Uterus (tissue), 4 donors: ENCODE results near the gene COL23A1. TPM values are rescaled to one million over a fixed set of nuclear protein-coding genes. Genes with fewer than 3 reads are reported as not detected.

ENCODE experiments used
- DNase-seq, 2 donors: peaks; one replicate each; pipeline ENCODE4 v3.0.0-alpha.2; 2019 to 2020
- H3K27ac ChIP-seq, 2 donors: fragments of 200-600 bp; sonication (generic); 1 replicate in 1 of 2; 2 replicates in 1 of 2; pipeline ENCODE4 v1.5.1; 2016 to 2018
- H3K27me3 ChIP-seq, 2 donors: fragments of 200-600 bp; sonication (generic); one replicate each; pipeline ENCODE4 v1.5.1; 2018 to 2019; ENCODE audit warnings: control low read depth in 1 of 2
- H3K36me3 ChIP-seq, 2 donors: fragments of 200-600 bp; sonication (generic); one replicate each; pipeline ENCODE4 v1.5.1; 2019; ENCODE audit warnings: control low read depth in 1 of 2
- H3K4me1 ChIP-seq, 2 donors: fragments of 200-600 bp; sonication (generic); one replicate each; pipeline ENCODE4 v1.5.1; 2018 to 2019; ENCODE audit warnings: control low read depth in 1 of 2
- H3K4me3 ChIP-seq, 2 donors: fragments of 200-600 bp; sonication (generic); 1 replicate in 1 of 2; 2 replicates in 1 of 2; pipeline ENCODE4 v1.5.1; 2018 to 2019; ENCODE audit warnings: mild to moderate bottlenecking in 1 of 2
- H3K9me3 ChIP-seq, 2 donors: fragments of 200-600 bp; sonication (generic); one replicate each; pipeline ENCODE4 v1.5.1; 2019; ENCODE audit warnings: control low read depth in 1 of 2
- CTCF ChIP-seq, 4 experiments: fragments of 200-600 bp in 2 of 4; fragments of 450-650 bp in 2 of 4; sonication (generic) in 2 of 4; IDR thresholded peaks; one replicate each; pipeline ENCODE4 v1.5.1; 2016 to 2019; ENCODE audit warnings: antibody characterized with exemption in 4 of 4, mild to moderate bottlenecking in 2 of 4, moderate library complexity in 1 of 4
- POLR2A ChIP-seq, 2 donors: fragments of 450-650 bp; IDR thresholded peaks; one replicate each; pipeline ENCODE4 v1.6.1; 2016; ENCODE audit warnings: antibody characterized with exemption in 2 of 2, mild to moderate bottlenecking in 1 of 2, moderate library complexity in 1 of 2
- intact Hi-C: fragments of 100-400 bp; cut with DNase I; formaldehyde crosslinking; loops from one replicate; pipeline ENCODE4 v1.15.1; 2023; ENCODE audit warnings: low total_unique reads
- total RNA-seq, 4 donors: library from RNA; depleted of rRNA in 3 of 4; stranded (reverse); fragments of >200 nt in 3 of 4; gene quantifications; one replicate each; pipeline versions ENCODE4 v1.1.0 to v1.2.4, GENCODE V29; 2014 to 2023
- donor health status: DM: yes; HTN: yes; CAD: no.

COL23A1 gene
- total RNA-seq, 4 donors from 2014 or later, result 0.85 to 7.6 (median 2.0) TPM; not detected in 1

- Histone ChIP-seq H3K4me1 (no peaks in the 10 kb centered on the region), H3K27me3 (no peaks in the 10 kb centered on the region), H3K4me3 (no peak overlapping the region), H3K36me3 (no peaks in the 10 kb centered on the region), H3K27ac (no peak overlapping the region), H3K9me3 (no peaks in the 10 kb centered on the region)
- no peak for DNase-seq
- TF ChIP-seq POLR2A (IDR thresholded peaks at IDR 0.05), result no peak
- no peak for TF ChIP-seq CTCF (IDR thresholded peaks at IDR 0.05)
- intact Hi-C loops, result no loop called here
These were observed 239.6 kb downstream of the COL23A1 start for GRCh38 chr5:178350361-178351220.

DNA sequence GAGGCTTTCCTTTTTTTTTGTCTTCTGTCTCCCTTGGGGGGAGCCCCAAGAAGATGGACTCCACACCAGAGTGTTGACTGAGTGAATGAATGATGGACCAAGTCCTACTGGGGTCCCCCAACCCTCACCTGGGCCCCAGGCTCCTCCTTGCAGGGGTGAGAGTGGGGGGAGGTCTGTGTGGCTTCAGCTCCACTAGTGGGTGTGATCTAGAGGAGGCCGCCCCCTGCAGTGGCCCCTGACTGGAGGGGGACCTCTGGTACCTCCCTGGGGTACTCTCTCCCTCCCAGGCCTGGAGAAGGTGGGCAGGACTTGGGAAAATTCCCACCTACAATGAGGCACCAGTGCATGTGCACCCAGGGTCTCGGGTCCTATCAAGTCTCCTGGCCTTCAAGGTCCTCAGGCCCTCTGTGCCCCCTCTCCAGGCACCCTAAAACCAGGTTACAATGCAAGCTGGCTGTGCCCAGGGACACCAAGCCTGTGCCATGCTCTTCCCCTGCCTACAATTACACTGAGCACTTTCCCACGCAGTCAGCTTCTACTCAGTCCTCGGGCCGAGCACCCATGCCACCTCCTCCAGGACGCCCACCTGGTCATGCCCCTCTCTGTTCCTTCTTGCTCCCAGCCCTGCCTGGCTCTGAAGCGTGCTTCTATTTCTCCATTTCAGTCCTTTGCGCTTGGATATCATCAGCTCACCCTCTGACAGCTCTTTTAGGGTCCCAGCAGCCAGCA is 240.4 kb downstream of the COL23A1 start:
- no peak for DNase-seq
- no peak for TF ChIP-seq CTCF (IDR thresholded peaks at IDR 0.05)
- no peak for TF ChIP-seq POLR2A (IDR thresholded peaks at IDR 0.05)

DNA sequence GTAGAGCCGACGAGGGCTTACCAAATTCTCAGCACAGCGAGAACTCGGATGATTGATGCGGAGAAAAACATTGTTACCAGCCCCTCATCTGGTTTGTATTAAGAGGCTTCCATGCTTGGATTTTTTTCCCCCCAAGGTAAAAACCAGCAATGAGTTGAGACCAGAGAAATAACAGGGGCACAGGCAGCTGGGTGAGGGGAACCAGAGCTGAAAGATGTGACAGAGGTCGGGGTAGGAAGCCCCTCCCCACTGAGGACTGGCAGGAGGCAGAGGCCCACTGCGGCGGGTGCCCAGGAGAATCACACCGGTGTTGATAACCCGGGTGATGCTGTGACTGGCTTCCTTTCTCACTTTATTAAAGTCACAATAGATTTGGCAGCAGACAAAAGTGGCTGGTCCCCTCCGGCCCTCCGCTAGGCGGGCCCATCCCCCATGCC is 241.1 kb downstream of the COL23A1 start:
- TF ChIP-seq POLR2A (IDR thresholded peaks at IDR 0.05) (no peak), CTCF (IDR thresholded peaks at IDR 0.05) (no peak)
- intact Hi-C loops, result no loop called here
- Histone ChIP-seq H3K27me3 (no peaks in the 10 kb centered on the region), H3K9me3 (no peaks in the 10 kb centered on the region), H3K4me1 (no peaks in the 10 kb centered on the region), H3K36me3 (no peaks in the 10 kb centered on the region), H3K4me3 (no peak overlapping the region), H3K27ac (no peak overlapping the region)
- DNase-seq, result no peak

More for the DNA sequence above, 240.4 kb downstream of the COL23A1 start:
- no peak overlapping the region for H3K4me3 ChIP-seq
- H3K4me1 ChIP-seq, result no peaks in the 10 kb centered on the region
- no peaks in the 10 kb centered on the region for H3K9me3 ChIP-seq
- intact Hi-C loops, result no loop called here
- no peaks in the 10 kb centered on the region for H3K36me3 ChIP-seq
- no peak overlapping the region for H3K27ac ChIP-seq
- H3K27me3 ChIP-seq, result no peaks in the 10 kb centered on the region

- DNase-seq, result no peak
- Histone ChIP-seq H3K36me3 (no peaks in the 10 kb centered on the region), H3K4me1 (no peaks in the 10 kb centered on the region), H3K27me3 (no peaks in the 10 kb centered on the region), H3K4me3 (no peak overlapping the region), H3K27ac (no peak overlapping the region), H3K9me3 (no peaks in the 10 kb centered on the region)
- intact Hi-C loops, result no loop called here
- no peak for TF ChIP-seq POLR2A (IDR thresholded peaks at IDR 0.05)
- TF ChIP-seq CTCF (IDR thresholded peaks at IDR 0.05), result no peak
These were observed 241.7 kb downstream of the COL23A1 start for GRCh38 chr5:178348356-178349074.
